Transverse colon (tissue), 4 donors: ENCODE results near the gene TAOK2.

Source experiments
- EP300 ChIP-seq: sonication (generic); formaldehyde crosslinking; IDR thresholded peaks from one replicate; pipeline ENCODE4 v1.6.1; 2017; ENCODE audit warnings: antibody characterized with exemption, low read depth
- POLR2A ChIP-seq: fragments of 450-650 bp; IDR thresholded peaks from one replicate; pipeline ENCODE4 v1.6.1; 2016; ENCODE audit warnings: antibody characterized with exemption, mild to moderate bottlenecking, moderate library complexity
- POLR2AphosphoS5 ChIP-seq, 3 donors: sonication (generic); formaldehyde crosslinking; IDR thresholded peaks; one replicate each; pipeline ENCODE4 v1.6.1; 2016; ENCODE audit warnings: antibody characterized with exemption in 3 of 3
- TF ChIP-seq, protein P1 (sequence below), 5 experiments: fragments of 200-600 bp in 3 of 5; fragments of 450-650 bp in 2 of 5; sonication (generic) in 3 of 5; IDR thresholded peaks; 1 replicate in 2 of 5; 2 replicates in 3 of 5; pipeline ENCODE4 v1.5.1; 2016 to 2017; ENCODE audit warnings: antibody characterized with exemption in 5 of 5, inconsistent platforms in 3 of 5, mild to moderate bottlenecking in 2 of 5, moderate library complexity in 1 of 5

DNA sequence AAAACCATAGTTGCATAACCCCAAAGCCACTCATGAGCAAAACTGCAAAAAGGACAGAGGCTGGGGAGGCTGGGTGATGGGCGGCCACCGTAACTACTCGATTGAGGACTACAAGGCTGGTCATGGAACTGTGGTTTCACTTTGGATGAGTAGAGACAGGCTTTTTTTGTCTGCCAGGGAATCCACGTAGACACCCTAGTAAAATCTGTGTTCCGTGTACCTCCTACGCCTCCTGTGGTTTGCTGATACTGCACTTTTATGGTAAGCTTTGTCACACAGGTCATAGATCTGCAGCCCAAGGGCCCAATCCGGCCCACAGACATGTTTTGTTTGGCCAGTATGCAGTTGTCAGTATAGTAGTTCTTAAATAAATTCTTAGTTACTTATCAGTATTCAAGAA, 59.6 kb downstream of the TAOK2 start:
- TF ChIP-seq, protein P1, sequence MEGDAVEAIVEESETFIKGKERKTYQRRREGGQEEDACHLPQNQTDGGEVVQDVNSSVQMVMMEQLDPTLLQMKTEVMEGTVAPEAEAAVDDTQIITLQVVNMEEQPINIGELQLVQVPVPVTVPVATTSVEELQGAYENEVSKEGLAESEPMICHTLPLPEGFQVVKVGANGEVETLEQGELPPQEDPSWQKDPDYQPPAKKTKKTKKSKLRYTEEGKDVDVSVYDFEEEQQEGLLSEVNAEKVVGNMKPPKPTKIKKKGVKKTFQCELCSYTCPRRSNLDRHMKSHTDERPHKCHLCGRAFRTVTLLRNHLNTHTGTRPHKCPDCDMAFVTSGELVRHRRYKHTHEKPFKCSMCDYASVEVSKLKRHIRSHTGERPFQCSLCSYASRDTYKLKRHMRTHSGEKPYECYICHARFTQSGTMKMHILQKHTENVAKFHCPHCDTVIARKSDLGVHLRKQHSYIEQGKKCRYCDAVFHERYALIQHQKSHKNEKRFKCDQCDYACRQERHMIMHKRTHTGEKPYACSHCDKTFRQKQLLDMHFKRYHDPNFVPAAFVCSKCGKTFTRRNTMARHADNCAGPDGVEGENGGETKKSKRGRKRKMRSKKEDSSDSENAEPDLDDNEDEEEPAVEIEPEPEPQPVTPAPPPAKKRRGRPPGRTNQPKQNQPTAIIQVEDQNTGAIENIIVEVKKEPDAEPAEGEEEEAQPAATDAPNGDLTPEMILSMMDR (IDR thresholded peaks at IDR 0.05): no peak
- TF ChIP-seq POLR2AphosphoS5 (IDR thresholded peaks at IDR 0.05): no peak
- no peak for TF ChIP-seq POLR2A
- no peak for TF ChIP-seq EP300
